Sigmoid colon (tissue), 4 donors: Measurements from ENCODE around the gene PRKG1.

Experiments
- EP300 ChIP-seq, 4 donors: sonication (generic); formaldehyde crosslinking; IDR thresholded peaks; one replicate each; pipeline ENCODE4 v1.6.1; 2017; ENCODE audit warnings: antibody characterized with exemption in 4 of 4
- POLR2AphosphoS5 ChIP-seq, 4 donors: sonication (generic); formaldehyde crosslinking; IDR thresholded peaks; one replicate each; pipeline ENCODE4 v1.6.1; 2017; ENCODE audit warnings: antibody characterized with exemption in 4 of 4
- TF ChIP-seq, protein P1 (sequence below), 4 experiments: fragments of 450-650 bp in 3 of 4; fragments of 200-600 bp in 1 of 4; IDR thresholded peaks; one replicate each; pipeline ENCODE4 v1.5.1; 2016 to 2019; ENCODE audit warnings: antibody characterized with exemption in 4 of 4, mild to moderate bottlenecking in 3 of 4, moderate library complexity in 2 of 4

DNA sequence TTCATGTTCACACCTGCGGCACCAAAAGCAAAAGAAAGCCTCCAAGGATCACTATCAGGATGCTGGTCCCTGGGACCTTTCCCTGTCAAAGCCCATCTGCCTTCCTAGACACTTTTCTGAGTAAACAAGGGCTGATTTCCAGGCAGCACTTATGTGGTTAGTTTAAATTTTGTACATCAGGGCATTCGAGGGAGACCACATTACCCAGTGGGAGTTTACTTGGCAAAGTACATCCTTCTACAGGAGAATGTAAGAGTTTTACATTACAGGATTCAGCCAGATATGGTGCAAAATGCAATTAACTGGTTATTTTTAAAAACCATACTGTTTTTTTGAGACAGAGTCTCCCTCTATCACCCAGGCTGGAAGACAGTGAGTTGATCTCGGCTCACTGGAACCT is 493.0 kb downstream of the PRKG1 start:
- no peak for TF ChIP-seq POLR2AphosphoS5 (IDR thresholded peaks at IDR 0.05)
- TF ChIP-seq, protein P1, sequence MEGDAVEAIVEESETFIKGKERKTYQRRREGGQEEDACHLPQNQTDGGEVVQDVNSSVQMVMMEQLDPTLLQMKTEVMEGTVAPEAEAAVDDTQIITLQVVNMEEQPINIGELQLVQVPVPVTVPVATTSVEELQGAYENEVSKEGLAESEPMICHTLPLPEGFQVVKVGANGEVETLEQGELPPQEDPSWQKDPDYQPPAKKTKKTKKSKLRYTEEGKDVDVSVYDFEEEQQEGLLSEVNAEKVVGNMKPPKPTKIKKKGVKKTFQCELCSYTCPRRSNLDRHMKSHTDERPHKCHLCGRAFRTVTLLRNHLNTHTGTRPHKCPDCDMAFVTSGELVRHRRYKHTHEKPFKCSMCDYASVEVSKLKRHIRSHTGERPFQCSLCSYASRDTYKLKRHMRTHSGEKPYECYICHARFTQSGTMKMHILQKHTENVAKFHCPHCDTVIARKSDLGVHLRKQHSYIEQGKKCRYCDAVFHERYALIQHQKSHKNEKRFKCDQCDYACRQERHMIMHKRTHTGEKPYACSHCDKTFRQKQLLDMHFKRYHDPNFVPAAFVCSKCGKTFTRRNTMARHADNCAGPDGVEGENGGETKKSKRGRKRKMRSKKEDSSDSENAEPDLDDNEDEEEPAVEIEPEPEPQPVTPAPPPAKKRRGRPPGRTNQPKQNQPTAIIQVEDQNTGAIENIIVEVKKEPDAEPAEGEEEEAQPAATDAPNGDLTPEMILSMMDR (IDR thresholded peaks at IDR 0.05): no peak
- no peak for TF ChIP-seq EP300 (IDR thresholded peaks at IDR 0.05)
